Panc1 (cell line): Measurements from ENCODE around the gene LRRC71. TPM values are rescaled to one million over a fixed set of nuclear protein-coding genes. Genes with fewer than 3 reads are reported as not detected.

ENCODE experiments used
- ATAC-seq: fragments of 200-7000 bp; cut with Tn5 transposase; 2 replicates; pipeline ENCODE4 v1.9.1; 2020; ENCODE audit warnings: mild to moderate bottlenecking, moderate library complexity
- BruUV-seq: library from RNA; stranded (reverse); fragments of 400-500 nt; replicated peaks from 2 replicates; lab custom pipeline; 2021; lab: Mats Ljungman, UMichigan
- CTCF ChIA-PET: fragments of 300-600 bp; sonication (Branson Sonifier 250); formaldehyde crosslinking; loops from one replicate; lab custom pipeline; 2022; ENCODE audit warnings: antibody characterized with exemption; lab: Charles Lee
- POLR2A ChIA-PET: fragments of 300-600 bp; sonication (Branson Sonifier 250); formaldehyde crosslinking; loops from one replicate; lab custom pipeline; 2022; ENCODE audit warnings: antibody characterized with exemption; lab: Charles Lee
- DNase-seq: peaks from one replicate; pipeline ENCODE4 v3.0.0-alpha.2; 2010; ENCODE audit warnings: low read depth, low spot score
- H3K27ac ChIP-seq: 2 replicates; pipeline ENCODE4 v1.5.1; 2011; ENCODE audit warnings: mild to moderate bottlenecking, low read length, inconsistent platforms
- H3K27me3 ChIP-seq: fragments of 200-500 bp; sonication (Bioruptor generic); 2 replicates; pipeline ENCODE4 v1.6.0; 2014; ENCODE audit warnings: low read length, inconsistent platforms; ENCODE audit not compliant: control insufficient read depth, insufficient read depth
- H3K36me3 ChIP-seq: fragments of 200-500 bp; sonication (Bioruptor generic); 2 replicates; pipeline ENCODE4 v1.5.1; 2014; ENCODE audit warnings: inconsistent platforms, mild to moderate bottlenecking, low read length, moderate library complexity; ENCODE audit not compliant: control insufficient read depth, insufficient read depth
- H3K4me1 ChIP-seq: 2 replicates; pipeline ENCODE4 v1.5.1; 2011; ENCODE audit warnings: inconsistent platforms, mild to moderate bottlenecking, low read length, moderate library complexity; ENCODE audit not compliant: control insufficient read depth, insufficient read depth
- H3K4me3 ChIP-seq, 2 experiments: 2 replicates each; pipeline ENCODE4 v1.5.1; 2011 to 2012; ENCODE audit warnings: low read depth in 2 of 2, low read length in 2 of 2, mild to moderate bottlenecking in 2 of 2, inconsistent platforms in 1 of 2, moderate library complexity in 1 of 2
- H3K9me3 ChIP-seq: fragments of 200-500 bp; sonication (Bioruptor generic); 2 replicates; pipeline ENCODE4 v1.5.1; 2014; ENCODE audit warnings: low read depth, mild to moderate bottlenecking, inconsistent platforms, low read length, moderate library complexity; ENCODE audit not compliant: control insufficient read depth, insufficient read depth
- POLR2AphosphoS5 ChIP-seq: IDR thresholded peaks from 2 replicates; pipeline ENCODE4 v1.6.1; 2012; ENCODE audit warnings: mild to moderate bottlenecking, low read depth, low read length, moderate library complexity
- SIN3A ChIP-seq: IDR thresholded peaks from 2 replicates; pipeline ENCODE4 v1.6.1; 2012; ENCODE audit warnings: low read depth, mild to moderate bottlenecking, low read length, moderate library complexity, borderline replicate concordance; ENCODE audit not compliant: insufficient read depth
- TCF7L2 ChIP-seq: IDR thresholded peaks from 2 replicates; pipeline ENCODE4 v1.6.1; 2011; ENCODE audit warnings: mild to moderate bottlenecking, low read depth, low read length, inconsistent platforms
- in situ Hi-C: cut with HindIII; loops from 2 replicates; pipeline ENCODE4 v1.10.0; 2016; ENCODE audit warnings: low sequenced_read_pairs, low pct_unique_long_range_greater_than_20kb
- intact Hi-C: fragments of 100-400 bp; cut with micrococcal nuclease; formaldehyde crosslinking; loops from one replicate; pipeline ENCODE4 v1.10.0; 2022; ENCODE audit not compliant: unreplicated experiment
- total RNA-seq: library from RNA; stranded (reverse); gene quantifications from one replicate; pipeline ENCODE4 v1.2.1, GENCODE V29; 2021; ENCODE audit not compliant: unreplicated experiment
- TF ChIP-seq, protein P1 (sequence below), 2 experiments: IDR thresholded peaks; 2 replicates each; pipeline ENCODE4 v1.6.1; 2011 to 2012; ENCODE audit warnings: low read depth in 2 of 2, control low read depth in 1 of 2, low read length in 1 of 2, mild to moderate bottlenecking in 1 of 2, moderate library complexity in 1 of 2; ENCODE audit not compliant: insufficient read depth in 1 of 2
- TF ChIP-seq, protein P2 (sequence below): fragments of 450-650 bp; IDR thresholded peaks from 2 replicates; pipeline ENCODE4 v1.5.1; 2017; ENCODE audit warnings: mild to moderate bottlenecking

The LRRC71 gene
- total RNA-seq, 1 experiment from 2014 or later: 0.77 TPM

DNA sequence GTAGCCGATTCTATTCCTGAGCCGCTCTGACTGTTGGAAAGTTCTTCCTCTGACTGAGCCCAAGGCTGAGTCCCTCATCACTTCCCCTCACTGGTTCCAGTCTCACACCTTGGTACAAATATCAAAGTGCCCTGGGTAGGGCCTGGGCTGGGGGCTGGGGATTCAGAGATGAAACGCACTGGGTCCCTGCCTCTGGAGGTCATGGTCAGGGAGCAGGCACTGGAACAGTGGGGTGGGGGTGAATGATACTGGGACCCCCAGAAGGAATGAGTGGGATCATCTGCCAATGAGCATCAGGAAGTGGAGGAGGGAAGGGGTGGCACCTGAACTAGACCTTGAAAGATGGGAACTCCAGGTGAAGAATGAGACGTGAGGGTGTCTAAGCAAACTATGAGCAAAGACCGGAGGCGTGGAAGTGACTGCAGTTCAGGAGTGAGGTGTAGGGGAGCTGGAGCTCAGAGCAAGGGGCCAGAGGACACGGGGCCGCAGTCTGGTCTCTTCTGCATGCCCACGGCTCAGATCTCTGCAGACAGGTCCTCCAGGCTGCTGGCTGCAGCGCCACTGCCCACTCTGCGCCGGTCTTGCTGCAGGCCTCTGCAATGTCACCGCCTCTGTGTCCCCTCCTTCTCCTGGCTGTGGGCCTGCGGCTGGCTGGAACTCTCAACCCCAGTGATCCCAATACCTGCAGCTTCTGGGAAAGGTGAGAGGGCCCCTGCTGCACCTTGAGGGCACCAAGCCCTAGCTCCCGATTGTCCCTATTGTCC, 16.9 kb upstream of the LRRC71 start:
- H3K27me3 ChIP-seq: no peaks in the 10 kb centered on the region
- CTCF ChIA-PET: no interaction called here
- POLR2A ChIA-PET: no interaction called here
- no TSS peak for BruUV-seq
- TF ChIP-seq TCF7L2 (no peak), SIN3A (no peak)
- TF ChIP-seq, protein P1, sequence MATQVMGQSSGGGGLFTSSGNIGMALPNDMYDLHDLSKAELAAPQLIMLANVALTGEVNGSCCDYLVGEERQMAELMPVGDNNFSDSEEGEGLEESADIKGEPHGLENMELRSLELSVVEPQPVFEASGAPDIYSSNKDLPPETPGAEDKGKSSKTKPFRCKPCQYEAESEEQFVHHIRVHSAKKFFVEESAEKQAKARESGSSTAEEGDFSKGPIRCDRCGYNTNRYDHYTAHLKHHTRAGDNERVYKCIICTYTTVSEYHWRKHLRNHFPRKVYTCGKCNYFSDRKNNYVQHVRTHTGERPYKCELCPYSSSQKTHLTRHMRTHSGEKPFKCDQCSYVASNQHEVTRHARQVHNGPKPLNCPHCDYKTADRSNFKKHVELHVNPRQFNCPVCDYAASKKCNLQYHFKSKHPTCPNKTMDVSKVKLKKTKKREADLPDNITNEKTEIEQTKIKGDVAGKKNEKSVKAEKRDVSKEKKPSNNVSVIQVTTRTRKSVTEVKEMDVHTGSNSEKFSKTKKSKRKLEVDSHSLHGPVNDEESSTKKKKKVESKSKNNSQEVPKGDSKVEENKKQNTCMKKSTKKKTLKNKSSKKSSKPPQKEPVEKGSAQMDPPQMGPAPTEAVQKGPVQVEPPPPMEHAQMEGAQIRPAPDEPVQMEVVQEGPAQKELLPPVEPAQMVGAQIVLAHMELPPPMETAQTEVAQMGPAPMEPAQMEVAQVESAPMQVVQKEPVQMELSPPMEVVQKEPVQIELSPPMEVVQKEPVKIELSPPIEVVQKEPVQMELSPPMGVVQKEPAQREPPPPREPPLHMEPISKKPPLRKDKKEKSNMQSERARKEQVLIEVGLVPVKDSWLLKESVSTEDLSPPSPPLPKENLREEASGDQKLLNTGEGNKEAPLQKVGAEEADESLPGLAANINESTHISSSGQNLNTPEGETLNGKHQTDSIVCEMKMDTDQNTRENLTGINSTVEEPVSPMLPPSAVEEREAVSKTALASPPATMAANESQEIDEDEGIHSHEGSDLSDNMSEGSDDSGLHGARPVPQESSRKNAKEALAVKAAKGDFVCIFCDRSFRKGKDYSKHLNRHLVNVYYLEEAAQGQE (IDR thresholded peaks at IDR 0.05; ENCODE audit: insufficient read depth in 1 of 2, low read depth in 2 of 2, low read length in 1 of 2): no peak
- TF ChIP-seq, protein P2, sequence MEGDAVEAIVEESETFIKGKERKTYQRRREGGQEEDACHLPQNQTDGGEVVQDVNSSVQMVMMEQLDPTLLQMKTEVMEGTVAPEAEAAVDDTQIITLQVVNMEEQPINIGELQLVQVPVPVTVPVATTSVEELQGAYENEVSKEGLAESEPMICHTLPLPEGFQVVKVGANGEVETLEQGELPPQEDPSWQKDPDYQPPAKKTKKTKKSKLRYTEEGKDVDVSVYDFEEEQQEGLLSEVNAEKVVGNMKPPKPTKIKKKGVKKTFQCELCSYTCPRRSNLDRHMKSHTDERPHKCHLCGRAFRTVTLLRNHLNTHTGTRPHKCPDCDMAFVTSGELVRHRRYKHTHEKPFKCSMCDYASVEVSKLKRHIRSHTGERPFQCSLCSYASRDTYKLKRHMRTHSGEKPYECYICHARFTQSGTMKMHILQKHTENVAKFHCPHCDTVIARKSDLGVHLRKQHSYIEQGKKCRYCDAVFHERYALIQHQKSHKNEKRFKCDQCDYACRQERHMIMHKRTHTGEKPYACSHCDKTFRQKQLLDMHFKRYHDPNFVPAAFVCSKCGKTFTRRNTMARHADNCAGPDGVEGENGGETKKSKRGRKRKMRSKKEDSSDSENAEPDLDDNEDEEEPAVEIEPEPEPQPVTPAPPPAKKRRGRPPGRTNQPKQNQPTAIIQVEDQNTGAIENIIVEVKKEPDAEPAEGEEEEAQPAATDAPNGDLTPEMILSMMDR: no peak
- H3K27ac ChIP-seq: no peak overlapping the region
- ATAC-seq (no peak), DNase-seq (no peak)
- in situ Hi-C loops: no loop called here
- no peaks in the 10 kb centered on the region for H3K36me3 ChIP-seq
- H3K9me3 ChIP-seq: no peaks in the 10 kb centered on the region
- peaks cover 22% of the 10 kb centered on the region for H3K4me1 ChIP-seq
- intact Hi-C loops: no loop called here
- no peak overlapping the region for H3K4me3 ChIP-seq

DNA sequence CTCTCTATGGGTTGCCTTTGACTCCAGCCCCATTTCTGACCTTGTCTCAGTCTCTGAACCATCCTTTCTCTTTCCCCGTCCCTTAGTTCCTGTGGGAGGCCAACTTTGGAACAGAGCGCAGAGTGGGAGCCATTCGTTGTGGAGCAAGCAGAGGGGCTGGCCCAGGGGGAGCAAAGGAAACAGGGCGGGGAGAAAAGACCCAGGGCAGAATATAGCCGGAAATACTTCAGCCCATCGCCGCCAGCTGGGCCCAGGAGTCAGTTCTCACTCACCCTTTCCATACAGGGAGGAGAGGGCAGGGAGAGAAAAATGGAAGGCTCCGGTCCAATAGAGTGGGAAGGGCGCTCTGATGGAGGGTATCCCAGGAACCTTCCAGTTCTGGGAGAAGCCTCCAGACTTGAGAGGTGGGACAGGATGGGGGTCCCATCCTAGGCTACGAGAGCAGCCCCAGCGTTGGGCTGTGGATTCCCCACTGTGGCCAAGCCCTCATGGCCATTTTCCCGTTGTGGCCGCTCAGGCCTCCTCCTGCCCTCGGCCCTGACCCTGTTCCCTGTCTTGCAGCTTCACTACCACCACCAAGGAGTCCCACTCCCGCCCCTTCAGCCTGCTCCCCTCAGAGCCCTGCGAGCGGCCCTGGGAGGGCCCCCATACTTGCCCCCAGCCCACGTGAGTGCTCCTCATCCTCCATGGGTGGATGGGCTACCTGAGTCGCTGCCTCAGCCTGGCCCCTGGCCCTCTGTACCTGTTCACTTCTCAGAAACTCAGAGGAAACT, 16.1 kb upstream of the LRRC71 start:
- Histone ChIP-seq H3K4me1 (peaks cover 17% of the 10 kb centered on the region), H3K9me3 (no peaks in the 10 kb centered on the region), H3K36me3 (no peaks in the 10 kb centered on the region), H3K4me3 (no peak overlapping the region), H3K27ac (no peak overlapping the region), H3K27me3 (no peaks in the 10 kb centered on the region)
- BruUV-seq: no TSS peak
- TF ChIP-seq, protein P2: no peak
- no peak for TF ChIP-seq SIN3A
- no peak for TF ChIP-seq POLR2AphosphoS5
- TF ChIP-seq, protein P1 (IDR thresholded peaks at IDR 0.05; ENCODE audit: insufficient read depth in 1 of 2, low read depth in 2 of 2, low read length in 1 of 2): no peak
- no peak for TF ChIP-seq TCF7L2
- intact Hi-C loops: no loop called here
- ChIA-PET POLR2A (no interaction called here), CTCF (no interaction called here)
- no peak for DNase-seq
- ATAC-seq: no peak
- in situ Hi-C loops: no loop called here
